Endodermal cell (in vitro differentiated cells): ENCODE data around the gene TMEM154. TPM values are rescaled to one million over a fixed set of nuclear protein-coding genes. Genes with fewer than 3 reads are reported as not detected.

Experiments used
- DNase-seq: peaks from one replicate; pipeline ENCODE4 v3.0.0-alpha.2; 2017
- H3K27ac ChIP-seq: 2 replicates; pipeline ENCODE4 v1.5.1; 2013; ENCODE audit warnings: mild to moderate bottlenecking, low read depth, low read length, moderate library complexity
- H3K27me3 ChIP-seq: 2 replicates; pipeline ENCODE4 v1.6.1; 2013; ENCODE audit warnings: mild to moderate bottlenecking, low read length, moderate library complexity; ENCODE audit not compliant: insufficient read depth, control insufficient read depth, poor library complexity, severe bottlenecking
- H3K36me3 ChIP-seq: 2 replicates; pipeline ENCODE4 v1.7.0; 2013; ENCODE audit warnings: mild to moderate bottlenecking, low read length, moderate library complexity; ENCODE audit not compliant: control insufficient read depth, insufficient read depth
- H3K4me1 ChIP-seq: one replicate; pipeline ENCODE4 v1.7.0; 2013; ENCODE audit warnings: low read length; ENCODE audit not compliant: control insufficient read depth, insufficient read depth
- H3K4me3 ChIP-seq: 2 replicates; pipeline ENCODE4 v1.5.1; 2013; ENCODE audit warnings: mild to moderate bottlenecking, low read length, moderate library complexity
- H3K9ac ChIP-seq: 2 replicates; pipeline ENCODE4 v1.6.1; 2013; ENCODE audit warnings: mild to moderate bottlenecking, low read length, moderate library complexity; ENCODE audit not compliant: poor library complexity, severe bottlenecking; ENCODE audit errors: extremely low read depth
- H3K9me3 ChIP-seq: 2 replicates; pipeline ENCODE4 v1.6.1; 2013; ENCODE audit warnings: mild to moderate bottlenecking, low read length, moderate library complexity; ENCODE audit not compliant: control insufficient read depth
- H3K27ac Mint-ChIP-seq: 2 replicates; pipeline ENCODE4 v1.8.0; 2020; ENCODE audit warnings: mixed read lengths
- H3K27me3 Mint-ChIP-seq: 2 replicates; pipeline ENCODE4 v1.8.0; 2021; ENCODE audit warnings: mild to moderate bottlenecking, mixed read lengths; ENCODE audit not compliant: insufficient read depth
- H3K36me3 Mint-ChIP-seq: 2 replicates; pipeline ENCODE4 v1.8.0; 2020; ENCODE audit warnings: low read depth, mixed read lengths
- H3K4me1 Mint-ChIP-seq: 2 replicates; pipeline ENCODE4 v1.8.0; 2020; ENCODE audit warnings: mixed read lengths
- H3K4me3 Mint-ChIP-seq: 2 replicates; pipeline ENCODE4 v1.8.0; 2020; ENCODE audit warnings: mild to moderate bottlenecking, moderate library complexity, mixed read lengths
- H3K9me3 Mint-ChIP-seq: 2 replicates; pipeline ENCODE4 v1.8.0; 2020; ENCODE audit warnings: mild to moderate bottlenecking, mixed read lengths
- CTCF ChIP-seq: fragments of 200-600 bp; sonication (generic); conservative IDR thresholded peaks from 2 replicates; pipeline ENCODE4 v1.5.0; 2021; ENCODE audit warnings: antibody characterized with exemption, mild to moderate bottlenecking
- WGBS, 2 experiments: methylation state at CpG; one replicate each; pipeline versions ENCODE4 v1.1.5 to v1.1.7; 2013; ENCODE audit warnings: missing lambda C conversion rate in 2 of 2, mixed read lengths in 1 of 2; ENCODE audit not compliant: insufficient coverage in 1 of 2, insufficient read length in 1 of 2; 5-methylcytosine and 5-hydroxymethylcytosine counted together
- total RNA-seq, 2 donors: library from RNA; stranded (reverse); fragmentation: NEBNext Ultra II Directional in 1 of 2; extraction: Animal tissue kit (Norgen Biotek cat#: 25700) in 1 of 2; gene quantifications; 2 replicates in 1 of 2; 3 replicates in 1 of 2; pipeline ENCODE4 v1.2.1, GENCODE V29; 2021

TMEM154 gene
- total RNA-seq, 2 donors from 2014 or later = 0.81 to 1.6 TPM

GRCh38 chr4:152708361-152708760 is 28.6 kb upstream of the TMEM154 start:
- H3K4me3 ChIP-seq = no peak overlapping the region
- no peak for DNase-seq
- Mint-ChIP-seq H3K9me3 (no peaks in the 10 kb centered on the region), H3K27ac (no peak overlapping the region), H3K27me3 (no peaks in the 10 kb centered on the region), H3K4me1 (peaks cover 50% of the 10 kb centered on the region), H3K4me3 (no peak overlapping the region), H3K36me3 (no peaks in the 10 kb centered on the region)
- H3K27me3 ChIP-seq = no peaks in the 10 kb centered on the region
- TF ChIP-seq CTCF = no peak
- H3K36me3 ChIP-seq = no peaks in the 10 kb centered on the region
- WGBS, 2 experiments = 74 to 100% methylated on average over 1 of the region's 1 CpG
- H3K4me1 ChIP-seq = no peaks in the 10 kb centered on the region
- H3K9me3 ChIP-seq = peaks cover 10% of the 10 kb centered on the region
- H3K27ac ChIP-seq = no peak overlapping the region
- H3K9ac ChIP-seq = no peak overlapping the region

- no peak for TF ChIP-seq CTCF
- no peak overlapping the region for H3K27ac ChIP-seq
- H3K4me1 Mint-ChIP-seq = peaks cover 50% of the 10 kb centered on the region
- no peaks in the 10 kb centered on the region for H3K27me3 Mint-ChIP-seq
- H3K9ac ChIP-seq = no peak overlapping the region
- H3K36me3 Mint-ChIP-seq = no peaks in the 10 kb centered on the region
- H3K27ac Mint-ChIP-seq = no peak overlapping the region
- DNase-seq = no peak
- H3K4me3 Mint-ChIP-seq = no peak overlapping the region
- H3K9me3 Mint-ChIP-seq = peaks cover 3% of the 10 kb centered on the region
- no peak overlapping the region for H3K4me3 ChIP-seq
- H3K4me1 ChIP-seq = no peaks in the 10 kb centered on the region
- peaks cover 16% of the 10 kb centered on the region for H3K9me3 ChIP-seq
- H3K27me3 ChIP-seq = no peaks in the 10 kb centered on the region
- H3K36me3 ChIP-seq = no peaks in the 10 kb centered on the region
- WGBS, 2 experiments = 93 to 94% methylated on average over 5 of the region's 5 CpGs
These were observed 27.8 kb upstream of the TMEM154 start for GRCh38 chr4:152707632-152708031.

GRCh38 chr4:152705903-152706302 is 26.1 kb upstream of the TMEM154 start:
- H3K27me3 Mint-ChIP-seq = no peaks in the 10 kb centered on the region
- no peak for DNase-seq
- Histone ChIP-seq H3K27ac (no peak overlapping the region), H3K4me3 (no peak overlapping the region), H3K9ac (no peak overlapping the region), H3K4me1 (no peaks in the 10 kb centered on the region), H3K9me3 (peaks cover 19% of the 10 kb centered on the region), H3K27me3 (no peaks in the 10 kb centered on the region), H3K36me3 (no peaks in the 10 kb centered on the region)
- peaks cover 56% of the 10 kb centered on the region for H3K4me1 Mint-ChIP-seq
- no CpG with 5 or more reads among the region's 1 CpG for WGBS, 2 experiments
- peaks cover 1% of the 10 kb centered on the region for H3K36me3 Mint-ChIP-seq
- no peak overlapping the region for H3K27ac Mint-ChIP-seq
- TF ChIP-seq CTCF = peak; percentile 76
- H3K4me3 Mint-ChIP-seq = no peak overlapping the region
- peaks cover 5% of the 10 kb centered on the region for H3K9me3 Mint-ChIP-seq
